Stomach (tissue), 9 donors: ENCODE data around the gene RANBP10. TPM values are rescaled to one million over a fixed set of nuclear protein-coding genes. Genes with fewer than 3 reads are reported as not detected.

Experiments used
- DNase-seq, 2 donors: peaks; one replicate each; pipeline versions ENCODE4 v3.0.0 to v3.0.0-alpha.2; 2013 to 2019
- H3K27ac ChIP-seq, 5 donors: fragments of 200-600 bp in 4 of 5; sonication (generic) in 4 of 5; one replicate each; pipeline ENCODE4 v1.5.1; 2013 to 2019; ENCODE audit warnings: mild to moderate bottlenecking in 1 of 5, moderate library complexity in 1 of 5
- H3K27me3 ChIP-seq, 3 donors: fragments of 200-600 bp; sonication (generic); one replicate each; pipeline ENCODE4 v1.5.1; 2017 to 2019; ENCODE audit warnings: mixed run types in 1 of 3
- H3K36me3 ChIP-seq, 4 donors: fragments of 200-600 bp; sonication (generic); 1 replicate in 3 of 4; 2 replicates in 1 of 4; pipeline ENCODE4 v1.5.1; 2016 to 2019
- H3K4me1 ChIP-seq, 4 donors: fragments of 200-600 bp; sonication (generic); one replicate each; pipeline ENCODE4 v1.5.1; 2016 to 2019
- H3K4me3 ChIP-seq, 4 donors: fragments of 200-600 bp; sonication (generic) in 3 of 4; one replicate each; pipeline ENCODE4 v1.5.1; 2016 to 2019; ENCODE audit warnings: mild to moderate bottlenecking in 1 of 4
- H3K9me3 ChIP-seq, 4 donors: fragments of 200-600 bp; sonication (generic); one replicate each; pipeline ENCODE4 v1.5.1; 2016 to 2019
- EP300 ChIP-seq: sonication (generic); formaldehyde crosslinking; IDR thresholded peaks from one replicate; pipeline ENCODE4 v1.6.1; 2017; ENCODE audit warnings: antibody characterized with exemption
- POLR2A ChIP-seq, 4 donors: fragments of 450-650 bp; IDR thresholded peaks; one replicate each; pipeline ENCODE4 v1.6.1; 2016; ENCODE audit warnings: antibody characterized with exemption in 4 of 4, control low read depth in 2 of 4, mild to moderate bottlenecking in 1 of 4, moderate library complexity in 1 of 4
- POLR2AphosphoS5 ChIP-seq, 3 donors: sonication (generic); formaldehyde crosslinking; IDR thresholded peaks; one replicate each; pipeline ENCODE4 v1.6.1; 2016; ENCODE audit warnings: antibody characterized with exemption in 3 of 3
- WGBS, 5 donors: extraction: QIAGEN DNeasy Blood & Tissue Kit in 3 of 5; methylation state at CpG; one replicate each; pipeline versions ENCODE4 v1.1.5 to v1.1.7; 2013 to 2018; 5-methylcytosine and 5-hydroxymethylcytosine counted together
- intact Hi-C: fragments of 100-400 bp; cut with DNase I; formaldehyde crosslinking; loops from one replicate; pipeline ENCODE4 v1.15.1; 2023; ENCODE audit warnings: low total_unique reads
- polyA plus RNA-seq, 3 donors: library from polyadenylated mRNA; stranded (reverse); fragments of 200-250 nt; gene quantifications; one replicate each; pipeline ENCODE4 v1.2.3, GENCODE V29; 2013
- total RNA-seq, 5 donors: library from RNA; depleted of rRNA; stranded (reverse); fragments of >200 nt; gene quantifications; one replicate each; pipeline versions ENCODE4 v1.1.0 to v1.2.3, GENCODE V29; 2014 to 2016
- TF ChIP-seq, protein P1 (sequence below), 7 experiments: fragments of 450-650 bp in 4 of 7; fragments of 200-600 bp in 3 of 7; sonication (generic) in 3 of 7; IDR thresholded peaks; one replicate each; pipeline ENCODE4 v1.5.1; 2016 to 2019; ENCODE audit warnings: antibody characterized with exemption in 7 of 7, control low read depth in 2 of 7, mild to moderate bottlenecking in 1 of 7
- donor health status: healthy with polysubstance abuse.
- donor health status: Bipolar disorder and iron deficiency.
- donor health status: healthy.

The RANBP10 gene
- total and polyA plus RNA-seq, 8 donors: 2.9 to 37.3 (median 8.0) TPM

DNA sequence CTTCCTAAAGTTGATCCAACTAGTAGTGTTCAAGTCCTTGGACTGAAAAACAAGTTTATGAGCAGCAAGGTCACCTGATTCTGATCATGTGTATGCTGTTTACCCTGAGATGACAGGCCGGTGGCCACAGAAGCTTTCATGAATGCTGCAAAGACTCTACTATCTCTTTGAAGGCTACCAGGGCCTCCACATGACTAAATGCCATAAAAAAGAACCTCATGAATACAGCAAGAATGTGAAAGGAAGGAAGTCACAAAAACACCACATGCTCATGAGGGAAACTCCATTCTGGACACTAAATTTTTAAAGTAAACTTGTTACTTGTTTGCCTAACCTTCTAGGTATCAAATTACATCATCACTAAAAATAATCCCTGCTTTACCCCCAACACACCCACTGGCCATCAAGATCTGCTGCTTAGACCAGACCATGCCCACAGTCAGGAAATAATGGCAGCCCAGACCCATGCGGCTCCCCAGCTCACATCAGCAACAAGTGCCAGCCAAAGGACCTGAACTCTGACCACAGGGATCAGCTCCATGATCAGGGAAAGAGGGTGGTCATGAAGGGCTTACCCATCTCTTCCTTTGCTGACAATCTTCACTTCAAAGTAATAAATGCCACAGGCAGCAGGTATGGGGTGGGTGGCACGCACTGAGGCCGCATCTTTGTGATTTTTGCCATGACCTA, 1.4 kb downstream of the RANBP10 start:
- Histone ChIP-seq H3K4me1 (peaks cover 18 to 62% (median 39%) of the 10 kb centered on the region in 4 donors), H3K36me3 (peaks cover 4 to 39% (median 37%) of the 10 kb centered on the region in 4 donors), H3K27ac (peak overlapping the region in 2 of 5 donors; percentile 86 to 94), H3K4me3 (peak overlapping the region; percentile 95 to 99 (median 97)), H3K27me3 (no peaks in the 10 kb centered on the region), H3K9me3 (no peaks in the 10 kb centered on the region)
- intact Hi-C loops: no loop called here
- 68 to 81% (median 73%) methylated on average over 4 of the region's 4 CpGs for WGBS, 5 donors
- TF ChIP-seq POLR2A (IDR thresholded peaks at IDR 0.05) (no peak), EP300 (no peak), POLR2AphosphoS5 (IDR thresholded peaks at IDR 0.05) (no peak)
- TF ChIP-seq, protein P1, sequence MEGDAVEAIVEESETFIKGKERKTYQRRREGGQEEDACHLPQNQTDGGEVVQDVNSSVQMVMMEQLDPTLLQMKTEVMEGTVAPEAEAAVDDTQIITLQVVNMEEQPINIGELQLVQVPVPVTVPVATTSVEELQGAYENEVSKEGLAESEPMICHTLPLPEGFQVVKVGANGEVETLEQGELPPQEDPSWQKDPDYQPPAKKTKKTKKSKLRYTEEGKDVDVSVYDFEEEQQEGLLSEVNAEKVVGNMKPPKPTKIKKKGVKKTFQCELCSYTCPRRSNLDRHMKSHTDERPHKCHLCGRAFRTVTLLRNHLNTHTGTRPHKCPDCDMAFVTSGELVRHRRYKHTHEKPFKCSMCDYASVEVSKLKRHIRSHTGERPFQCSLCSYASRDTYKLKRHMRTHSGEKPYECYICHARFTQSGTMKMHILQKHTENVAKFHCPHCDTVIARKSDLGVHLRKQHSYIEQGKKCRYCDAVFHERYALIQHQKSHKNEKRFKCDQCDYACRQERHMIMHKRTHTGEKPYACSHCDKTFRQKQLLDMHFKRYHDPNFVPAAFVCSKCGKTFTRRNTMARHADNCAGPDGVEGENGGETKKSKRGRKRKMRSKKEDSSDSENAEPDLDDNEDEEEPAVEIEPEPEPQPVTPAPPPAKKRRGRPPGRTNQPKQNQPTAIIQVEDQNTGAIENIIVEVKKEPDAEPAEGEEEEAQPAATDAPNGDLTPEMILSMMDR (IDR thresholded peaks at IDR 0.05): no peak
- no peak for DNase-seq

DNA sequence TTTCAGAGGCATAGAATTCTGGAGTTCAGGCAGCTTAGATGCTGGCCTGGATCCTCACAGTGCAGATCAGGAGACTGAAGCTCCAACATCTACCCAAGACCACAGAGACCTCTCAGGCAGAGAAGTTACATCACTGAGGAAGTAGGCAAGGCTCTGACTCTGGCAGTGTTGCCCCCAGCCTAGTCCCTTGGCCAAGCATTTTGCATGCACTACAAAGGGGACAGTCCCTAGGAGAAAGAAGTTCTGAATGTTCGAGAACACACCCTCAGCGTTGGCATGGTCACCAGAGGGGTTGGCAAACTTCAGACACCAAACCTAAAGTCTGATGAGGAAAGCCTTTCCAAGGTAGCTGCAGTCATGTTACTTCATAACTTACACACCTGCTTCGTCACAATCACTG, 2.5 kb downstream of the RANBP10 start:
- intact Hi-C loops: no loop called here
- H3K36me3 ChIP-seq: peaks cover 4 to 50% (median 48%) of the 10 kb centered on the region in 4 donors
- 78 to 94% (median 87%) methylated on average over 3 of the region's 3 CpGs for WGBS, 5 donors
- no peak overlapping the region for H3K4me3 ChIP-seq
- H3K4me1 ChIP-seq: peaks cover 18 to 62% (median 39%) of the 10 kb centered on the region in 4 donors
- no peak overlapping the region for H3K27ac ChIP-seq
- peak in 1 of 2 donors; percentile 15 for DNase-seq
- H3K9me3 ChIP-seq: no peaks in the 10 kb centered on the region
- no peaks in the 10 kb centered on the region for H3K27me3 ChIP-seq
- TF ChIP-seq EP300 (no peak), POLR2AphosphoS5 (IDR thresholded peaks at IDR 0.05) (no peak), POLR2A (IDR thresholded peaks at IDR 0.05) (no peak)
- TF ChIP-seq, protein P1 (IDR thresholded peaks at IDR 0.05): no peak

DNA sequence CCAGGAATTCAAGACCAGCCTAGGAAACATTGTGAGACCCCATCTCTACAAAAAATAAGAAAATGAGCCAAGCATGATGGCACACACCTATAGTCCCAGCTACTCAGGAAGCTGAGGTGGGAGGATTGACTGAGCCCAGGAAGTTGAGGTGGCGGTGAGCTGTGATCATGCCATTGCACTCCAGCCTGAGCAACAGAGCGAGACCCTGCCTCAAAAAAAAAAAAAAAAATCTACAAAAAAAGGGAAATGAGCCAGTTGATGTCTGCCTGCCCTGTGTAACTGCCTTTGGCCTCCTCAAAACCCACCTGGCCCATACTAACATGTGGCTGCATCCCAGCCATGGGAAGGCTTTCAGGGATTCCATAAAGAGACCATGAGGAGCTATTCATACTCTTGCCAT, 4.5 kb downstream of the RANBP10 start:
- no peak for DNase-seq
- intact Hi-C loops: no loop called here
- Histone ChIP-seq H3K36me3 (peaks cover 4 to 70% (median 60%) of the 10 kb centered on the region in 4 donors), H3K4me3 (no peak overlapping the region), H3K27ac (no peak overlapping the region), H3K9me3 (no peaks in the 10 kb centered on the region), H3K4me1 (peaks cover 13 to 53% (median 32%) of the 10 kb centered on the region in 4 donors), H3K27me3 (no peaks in the 10 kb centered on the region)
- TF ChIP-seq POLR2AphosphoS5 (IDR thresholded peaks at IDR 0.05) (no peak), EP300 (no peak), POLR2A (IDR thresholded peaks at IDR 0.05) (no peak)
- TF ChIP-seq, protein P1 (IDR thresholded peaks at IDR 0.05): no peak
- 88 to 97% (median 97%) methylated on average over 2 of the region's 2 CpGs for WGBS, 5 donors

DNA sequence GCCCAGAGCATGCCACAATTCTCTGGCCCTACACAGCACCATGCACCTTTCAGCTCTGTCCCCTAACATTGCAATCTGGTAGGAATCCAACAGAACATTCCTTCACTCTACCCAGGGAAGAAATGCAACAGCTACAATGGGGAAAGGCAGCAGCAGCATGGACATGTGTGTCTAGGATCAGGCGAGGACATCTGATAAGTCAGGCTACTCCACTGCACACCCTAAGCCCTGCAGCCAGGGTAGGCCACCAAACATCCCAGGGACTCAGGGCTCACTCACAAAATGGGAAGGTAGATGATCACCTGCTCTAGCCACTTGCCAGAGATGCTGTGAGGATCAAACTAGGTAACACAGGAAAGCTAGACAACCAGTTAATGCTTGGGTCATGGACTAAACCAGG, 5.1 kb downstream of the RANBP10 start:
- intact Hi-C loops: no loop called here
- Histone ChIP-seq H3K9me3 (no peaks in the 10 kb centered on the region), H3K36me3 (peaks cover 4 to 74% (median 60%) of the 10 kb centered on the region in 4 donors), H3K27me3 (no peaks in the 10 kb centered on the region), H3K27ac (no peak overlapping the region), H3K4me3 (no peak overlapping the region), H3K4me1 (peaks cover 13 to 53% (median 32%) of the 10 kb centered on the region in 4 donors)
- 69 to 100% (median 82%) methylated on average over 1 of the region's 1 CpG for WGBS, 5 donors
- no peak for DNase-seq
- TF ChIP-seq POLR2A (IDR thresholded peaks at IDR 0.05) (no peak), EP300 (no peak), POLR2AphosphoS5 (IDR thresholded peaks at IDR 0.05) (no peak)
- TF ChIP-seq, protein P1 (IDR thresholded peaks at IDR 0.05): no peak
